ENCODE measurements around the gene STOML1.

Gene STOML1

GRCh38 chr15:73996267-73996666, 4.2 kb upstream of the STOML1 start:
- Histone ChIP-seq H3K4me3 (ENCODE audit: low read length) (peak overlapping the region; percentile 87), H3K9me2 (replicated peaks; ENCODE audit: insufficient read depth, low read length) (no peaks in the 10 kb centered on the region), H3K79me2 (ENCODE audit: low read length) (peaks cover 65% of the 10 kb centered on the region), H4K20me1 (ENCODE audit: insufficient read depth, low read length) (no peaks in the 10 kb centered on the region), H3K4me1 (ENCODE audit: low read length) (0 out of 2 replicates have a peak, but pooled peaks cover 9% of the 10 kb centered on the region), H3K4me2 (ENCODE audit: low read depth, low read length) (peak overlapping the region; percentile 86), H2AFZ (ENCODE audit: low read length) (no peak overlapping the region), H3K9me3 (replicated peaks; ENCODE audit: insufficient read depth, low read length) (no peaks in the 10 kb centered on the region), H3F3A (ENCODE audit: insufficient read depth, low read length) (peaks cover 17% of the 10 kb centered on the region), H3K27ac (ENCODE audit: low read length) (peak overlapping the region; percentile 50; the same call in 1 of the 2 replicates), H3K9ac (ENCODE audit: low read length) (peak overlapping the region; percentile 23; the same call in 1 of the 2 replicates), H3K27me3 (replicated peaks; ENCODE audit: insufficient read depth, low read length) (no peaks in the 10 kb centered on the region), H3K36me3 (replicated peaks; ENCODE audit: insufficient read depth, low read length) (peaks cover 4% of the 10 kb centered on the region; the same call in 1 of the 2 replicates)
- no peak for DNase-seq
- no peak for TF ChIP-seq CTCF (IDR thresholded peaks at IDR 0.05; ENCODE audit: low read length)
- no peak for TF ChIP-seq EZH2 (optimal IDR thresholded peaks at IDR 0.05; ENCODE audit: low read depth, low read length)
- TF ChIP-seq EZH2phosphoT487 (IDR thresholded peaks at IDR 0.05; ENCODE audit: low read length), result no peak

DNA sequence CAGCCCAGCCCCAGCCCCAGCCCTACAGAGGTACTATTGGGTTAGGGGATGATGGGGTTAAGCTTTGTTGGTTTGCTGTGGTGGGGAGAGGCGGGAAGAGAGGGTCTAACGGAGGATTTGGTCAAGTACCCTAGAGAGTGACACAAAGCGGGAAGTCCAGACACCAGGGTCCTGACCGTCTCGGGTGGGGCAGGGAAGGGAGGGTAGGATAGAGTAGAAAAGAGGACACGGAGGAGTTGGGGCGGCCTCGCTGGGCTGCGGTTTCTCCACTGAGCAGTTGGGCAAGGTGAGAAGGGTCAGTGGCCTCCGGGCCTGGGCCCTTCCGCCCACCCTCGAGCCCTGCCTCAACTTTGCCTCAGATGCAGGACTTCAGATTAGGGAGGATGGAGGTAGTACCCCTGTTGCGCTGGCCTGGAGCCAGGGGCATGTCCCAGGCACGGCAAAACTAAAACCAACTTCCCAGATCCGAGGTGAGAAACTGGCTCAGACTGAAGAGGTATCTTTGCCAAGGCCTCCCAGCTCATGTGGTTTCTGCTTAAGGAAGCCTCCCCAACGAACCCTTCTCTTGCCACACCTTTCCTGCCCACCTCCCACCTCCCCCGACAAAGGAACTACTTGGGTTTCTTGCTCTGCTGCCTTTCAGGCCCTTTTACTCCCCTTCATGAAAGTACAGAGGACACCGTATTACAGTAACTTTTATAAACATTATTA, 3.0 kb upstream of the STOML1 start:
- H2AFZ ChIP-seq (ENCODE audit: low read length), result peak overlapping the region; percentile 36
- no peaks in the 10 kb centered on the region for H3K9me2 ChIP-seq (replicated peaks; ENCODE audit: insufficient read depth, low read length)
- H3K79me2 ChIP-seq (ENCODE audit: low read length), result peaks cover 58% of the 10 kb centered on the region
- H3K9me3 ChIP-seq (replicated peaks; ENCODE audit: insufficient read depth, low read length), result no peaks in the 10 kb centered on the region
- H3K4me1 ChIP-seq (ENCODE audit: low read length), result 0 out of 2 replicates have a peak, but pooled peaks cover 9% of the 10 kb centered on the region
- peak overlapping the region; percentile 86 for H3K4me2 ChIP-seq (ENCODE audit: low read depth, low read length)
- H3K27me3 ChIP-seq (replicated peaks; ENCODE audit: insufficient read depth, low read length), result no peaks in the 10 kb centered on the region
- DNase-seq, result no peak
- H4K20me1 ChIP-seq (ENCODE audit: insufficient read depth, low read length), result no peaks in the 10 kb centered on the region
- peaks cover 17% of the 10 kb centered on the region for H3F3A ChIP-seq (ENCODE audit: insufficient read depth, low read length)
- peaks cover 4% of the 10 kb centered on the region; the same call in 1 of the 2 replicates for H3K36me3 ChIP-seq (replicated peaks; ENCODE audit: insufficient read depth, low read length)
- H3K4me3 ChIP-seq (ENCODE audit: low read length), result peak overlapping the region; percentile 87
- peak overlapping the region; percentile 71 for H3K9ac ChIP-seq (ENCODE audit: low read length)
- TF ChIP-seq CTCF (IDR thresholded peaks at IDR 0.05; ENCODE audit: low read length) (no peak), EZH2 (optimal IDR thresholded peaks at IDR 0.05; ENCODE audit: low read depth, low read length) (no peak), EZH2phosphoT487 (IDR thresholded peaks at IDR 0.05; ENCODE audit: low read length) (no peak)
- peak overlapping the region; percentile 54 for H3K27ac ChIP-seq (ENCODE audit: low read length)

- Histone ChIP-seq H3K36me3 (replicated peaks; ENCODE audit: insufficient read depth, low read length) (peaks cover 4% of the 10 kb centered on the region; the same call in 1 of the 2 replicates), H3K4me1 (ENCODE audit: low read length) (0 out of 2 replicates have a peak, but pooled peaks cover 8% of the 10 kb centered on the region), H3K4me2 (ENCODE audit: low read depth, low read length) (peak within 1 kb of the TSS; percentile 86), H3F3A (ENCODE audit: insufficient read depth, low read length) (peaks cover 17% of the 10 kb centered on the region), H3K79me2 (ENCODE audit: low read length) (peaks cover 54% of the 10 kb centered on the region), H3K27me3 (replicated peaks; ENCODE audit: insufficient read depth, low read length) (no peaks in the 10 kb centered on the region), H2AFZ (ENCODE audit: low read length) (peak within 1 kb of the TSS; percentile 68), H3K9me2 (replicated peaks; ENCODE audit: insufficient read depth, low read length) (no peaks in the 10 kb centered on the region), H3K4me3 (ENCODE audit: low read length) (peak within 1 kb of the TSS; percentile 87), H3K9ac (ENCODE audit: low read length) (peak within 1 kb of the TSS; percentile 71), H3K9me3 (replicated peaks; ENCODE audit: insufficient read depth, low read length) (no peaks in the 10 kb centered on the region), H4K20me1 (ENCODE audit: insufficient read depth, low read length) (no peaks in the 10 kb centered on the region), H3K27ac (ENCODE audit: low read length) (peak within 1 kb of the TSS; percentile 54)
- peak; percentile 97 for DNase-seq
- TF ChIP-seq EZH2phosphoT487 (IDR thresholded peaks at IDR 0.05; ENCODE audit: low read length) (no peak), CTCF (IDR thresholded peaks at IDR 0.05; ENCODE audit: low read length) (no peak), EZH2 (optimal IDR thresholded peaks at IDR 0.05; ENCODE audit: low read depth, low read length) (no peak)
Observed at GRCh38 chr15:73994413-73994883, 2.4 kb upstream of the STOML1 start, which contains the start of gene PML. PML (plus strand) TSS chr15:73994716; CDS start chr15:73994813, 97 bp downstream.

Measured in MM.1S (cell line).